Hair follicle dermal papilla cell (primary cell): ENCODE results near the gene ZNF853. TPM values are rescaled to one million over a fixed set of nuclear protein-coding genes. Genes with fewer than 3 reads are reported as not detected.

Source experiments
- total RNA-seq: library from RNA; depleted of rRNA; stranded (reverse); fragments of >200 nt; gene quantifications from 2 replicates; pipeline ENCODE4 v1.2.3, GENCODE V29; 2012

ZNF853 gene
- 0.24 and 0.32 TPM in 2 replicates for total RNA-seq

GRCh38 chr7:6614953-6615722 is at the start of gene ZNF853:
ZNF853 (plus strand) TSS chr7:6615610; CDS start chr7:6616175, 565 bp downstream.

GRCh38 chr7:6577369-6578113 is 37.9 kb upstream of the ZNF853 start, which contains the start of gene ZDHHC4:
ZDHHC4 (plus strand) TSS chr7:6577454; CDS start chr7:6580562, 3,108 bp downstream.

GRCh38 chr7:6589829-6590644 is 25.4 kb upstream of the ZNF853 start, which contains the start of gene INTS15:
INTS15 (plus strand) TSS chr7:6590021; CDS start chr7:6590284, 263 bp downstream.

GRCh38 chr7:6636741-6637543 is 21.5 kb downstream of the ZNF853 start, which contains the start of gene ZNF316:
ZNF316 (plus strand) TSS chr7:6637318; CDS start chr7:6642410, 5,092 bp downstream.

Other genes starting within 250 kb of the ZNF853 start
- gene RAC1, start 241.1 kb upstream of the ZNF853 start, total RNA-seq: 59.6 and 68.4 TPM in 2 replicates
- 16.7 and 17.2 TPM in 2 replicates for gene DAGLB, start 167.7 kb upstream of the ZNF853 start, total RNA-seq
- gene KDELR2, start 131.5 kb upstream of the ZNF853 start, total RNA-seq: 221 and 231 TPM in 2 replicates
- gene GRID2IP, start 64.1 kb upstream of the ZNF853 start, total RNA-seq: 0.12 TPM in 1 of 2 replicates, not detected in the other
- 41.2 and 43.8 TPM in 2 replicates for gene ZDHHC4, start 38.2 kb upstream of the ZNF853 start, total RNA-seq
- 12.5 and 13.6 TPM in 2 replicates for gene INTS15, start 25.6 kb upstream of the ZNF853 start, total RNA-seq
- gene ZNF316, start 21.7 kb downstream of the ZNF853 start, total RNA-seq: 20.2 and 20.3 TPM in 2 replicates
- 23.3 and 27.9 TPM in 2 replicates for gene ZNF12, start 91.3 kb downstream of the ZNF853 start, total RNA-seq
- gene RSPH10B2, start 138.5 kb downstream of the ZNF853 start, total RNA-seq: under 0.01 and 0.73 TPM in 2 replicates
- gene CCZ1B, start 210.7 kb downstream of the ZNF853 start, total RNA-seq: 30.4 and 50.0 TPM in 2 replicates